Measurements from ENCODE around the gene TH.
"Not testable (repeated sequence)": the region's sequence is repeated elsewhere in the genome, so short reads cannot be mapped to it uniquely, and the experiment has no call there.

Gene TH

DNA sequence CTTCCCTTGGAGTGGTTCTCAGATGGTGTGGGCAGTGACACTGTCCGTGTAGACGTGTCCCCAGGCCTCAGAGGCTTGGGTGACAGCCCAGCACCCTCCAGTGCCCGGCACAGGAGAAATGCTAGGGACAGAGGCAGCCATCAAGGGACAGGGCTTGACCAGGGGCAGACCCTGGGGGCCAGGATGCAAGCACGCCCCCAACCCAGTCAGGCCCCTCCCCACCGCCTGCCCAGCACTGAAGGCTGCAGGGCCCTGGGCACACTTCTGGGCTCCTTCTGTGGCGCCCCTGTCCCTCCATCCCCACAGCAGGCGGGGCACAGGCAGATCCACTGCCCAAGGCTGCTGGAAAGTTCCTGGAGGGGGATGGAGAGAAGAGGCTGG is 43.5 kb downstream of the TH start:
- no peak for DNase-seq

DNA sequence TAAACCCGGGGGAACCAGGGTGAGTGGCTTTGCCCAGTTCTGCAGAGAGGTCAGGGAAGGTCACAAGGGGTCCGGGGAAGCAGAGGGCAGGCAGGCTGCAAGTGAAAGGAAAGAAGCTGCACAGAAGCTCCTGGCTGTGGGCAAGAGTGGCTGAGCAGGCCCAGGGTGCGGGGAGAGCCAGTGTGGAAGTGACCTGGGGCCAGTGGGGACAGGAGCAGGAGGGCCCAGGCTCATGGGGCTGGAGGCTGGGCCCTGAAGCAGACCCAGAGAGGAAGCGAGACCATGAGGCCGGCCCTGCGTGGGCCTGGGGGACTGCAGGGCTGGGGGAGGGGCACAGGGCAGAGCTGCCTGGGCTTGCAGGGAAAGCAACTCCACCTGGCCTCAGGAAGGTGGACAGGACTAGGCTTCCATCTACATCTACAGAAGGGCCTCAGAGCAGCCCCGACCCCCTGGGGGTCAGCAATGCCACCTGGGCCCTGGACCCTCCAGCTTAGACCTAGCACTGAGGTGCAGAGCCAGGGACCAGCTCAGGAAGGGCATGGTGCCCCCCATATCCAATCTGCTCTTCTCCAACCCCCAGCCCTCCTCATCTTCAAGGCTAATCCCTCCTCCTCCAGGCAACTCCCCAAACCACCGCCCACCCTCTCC is 44.0 kb downstream of the TH start:
- no peak for DNase-seq

DNA sequence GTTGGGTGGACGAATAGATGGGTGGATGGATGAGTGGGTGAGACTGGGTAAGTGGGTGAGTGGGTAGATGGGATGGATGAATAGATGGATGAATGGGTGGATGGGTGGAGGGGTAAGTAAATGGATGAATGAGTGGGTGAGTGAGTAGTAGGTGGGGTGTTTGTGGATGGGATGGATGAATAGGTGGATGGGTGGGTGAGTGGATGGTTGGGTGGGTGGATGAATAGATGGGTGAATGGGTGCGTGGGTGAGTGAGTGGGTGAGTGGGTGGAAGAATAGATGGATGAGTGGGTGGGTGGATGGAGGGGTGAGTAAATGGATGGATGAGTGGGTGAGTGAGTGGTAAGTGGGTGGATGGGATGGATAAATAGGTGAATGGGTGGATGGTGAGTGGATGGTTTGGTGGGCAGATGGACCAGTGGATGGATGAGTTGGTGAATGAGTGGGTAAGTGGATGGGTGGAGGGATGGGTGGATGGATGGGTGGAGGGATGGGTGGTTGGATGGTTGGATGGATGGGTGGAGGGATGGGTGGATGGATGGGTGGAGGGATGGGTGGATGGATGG is 45.0 kb downstream of the TH start:
- no peak for DNase-seq

DNA sequence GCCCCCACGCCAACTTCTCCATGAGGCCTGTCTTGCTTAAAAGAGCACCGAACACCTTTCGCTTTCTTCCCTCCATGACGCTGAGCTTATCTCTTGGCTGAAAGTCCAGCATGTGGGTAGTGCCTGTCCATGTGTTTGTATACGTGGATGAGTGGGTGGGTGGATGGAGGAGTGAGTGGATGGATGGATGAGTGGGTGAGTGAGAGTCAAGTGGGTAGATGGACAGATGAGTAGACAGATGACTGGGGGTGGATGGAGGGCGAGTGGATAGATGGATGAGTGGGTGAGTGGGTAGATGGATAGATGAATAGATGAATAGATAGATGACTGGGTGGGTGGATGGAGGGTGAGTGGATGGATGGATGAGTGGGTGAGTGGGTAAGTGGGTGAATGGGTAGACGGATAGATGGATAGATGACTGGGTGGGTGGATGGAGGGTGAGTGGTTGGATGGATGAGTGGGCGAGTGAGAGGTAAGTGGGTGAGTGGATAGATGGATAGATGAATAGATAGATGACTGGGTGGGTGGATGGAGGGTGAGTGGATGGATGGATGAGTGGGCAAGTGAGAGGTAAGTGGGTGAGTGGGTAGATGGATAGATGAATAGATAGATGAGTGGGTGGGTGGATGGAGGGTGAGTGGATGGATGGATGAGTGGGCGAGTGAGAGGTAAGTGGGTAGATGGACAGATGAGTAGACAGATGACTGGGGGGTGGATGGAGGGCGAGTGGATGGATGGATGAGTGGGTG is 46.7 kb downstream of the TH start:
- not testable (repeated sequence) for DNase-seq

DNA sequence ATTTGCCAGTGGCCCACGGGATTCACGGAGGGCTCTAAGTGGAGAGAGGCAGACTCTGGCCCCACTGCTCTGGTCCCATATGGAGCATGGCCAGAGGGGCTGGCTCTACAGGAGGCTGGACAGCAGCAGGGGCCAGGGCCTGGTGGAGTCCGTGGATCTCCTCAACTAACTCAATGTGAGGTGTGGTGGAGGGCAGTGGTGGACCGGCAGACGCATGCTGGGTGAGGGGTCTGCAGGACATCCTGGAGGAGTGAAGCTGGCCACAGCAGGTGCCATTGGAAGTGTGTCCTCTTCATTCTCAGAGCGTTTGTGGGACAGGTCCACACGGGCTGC is 48.0 kb downstream of the TH start:
- DNase-seq = no peak

DNA sequence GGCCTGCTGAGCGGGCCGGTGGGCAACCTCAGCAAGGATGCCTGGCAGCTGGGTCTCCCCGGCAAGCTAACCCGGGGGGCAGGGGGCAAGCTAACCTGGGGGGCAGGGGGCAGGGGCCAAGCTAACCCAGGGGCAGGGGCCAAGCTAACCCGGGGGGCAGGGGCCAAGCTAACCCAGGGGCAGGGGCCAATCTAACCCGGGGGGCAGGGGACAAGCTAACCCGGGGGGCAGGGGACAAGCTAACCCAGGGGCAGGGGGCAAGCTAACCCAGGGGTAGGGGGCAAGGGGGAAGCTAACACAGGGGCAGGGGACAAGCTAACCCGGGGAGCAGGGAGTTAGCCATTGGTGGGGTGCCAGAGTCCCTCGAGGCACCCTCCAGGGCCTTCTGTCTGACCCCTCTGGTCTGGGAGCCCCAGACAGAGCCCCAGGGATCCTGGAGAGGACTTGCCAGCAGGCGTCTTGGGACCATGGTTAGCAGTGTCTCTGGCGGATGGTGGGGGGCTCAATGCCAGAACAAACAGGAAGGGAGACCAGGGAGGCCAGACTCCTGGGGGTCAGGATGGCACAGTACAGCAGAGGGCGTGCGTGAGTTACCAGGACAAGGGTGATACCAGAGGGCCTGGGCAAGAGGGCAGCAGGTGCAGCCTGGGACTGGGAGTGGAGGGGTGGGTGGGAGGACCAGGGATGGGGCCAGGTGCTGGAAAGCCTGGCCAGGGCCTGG is 48.5 kb downstream of the TH start:
- no peak for DNase-seq

DNA sequence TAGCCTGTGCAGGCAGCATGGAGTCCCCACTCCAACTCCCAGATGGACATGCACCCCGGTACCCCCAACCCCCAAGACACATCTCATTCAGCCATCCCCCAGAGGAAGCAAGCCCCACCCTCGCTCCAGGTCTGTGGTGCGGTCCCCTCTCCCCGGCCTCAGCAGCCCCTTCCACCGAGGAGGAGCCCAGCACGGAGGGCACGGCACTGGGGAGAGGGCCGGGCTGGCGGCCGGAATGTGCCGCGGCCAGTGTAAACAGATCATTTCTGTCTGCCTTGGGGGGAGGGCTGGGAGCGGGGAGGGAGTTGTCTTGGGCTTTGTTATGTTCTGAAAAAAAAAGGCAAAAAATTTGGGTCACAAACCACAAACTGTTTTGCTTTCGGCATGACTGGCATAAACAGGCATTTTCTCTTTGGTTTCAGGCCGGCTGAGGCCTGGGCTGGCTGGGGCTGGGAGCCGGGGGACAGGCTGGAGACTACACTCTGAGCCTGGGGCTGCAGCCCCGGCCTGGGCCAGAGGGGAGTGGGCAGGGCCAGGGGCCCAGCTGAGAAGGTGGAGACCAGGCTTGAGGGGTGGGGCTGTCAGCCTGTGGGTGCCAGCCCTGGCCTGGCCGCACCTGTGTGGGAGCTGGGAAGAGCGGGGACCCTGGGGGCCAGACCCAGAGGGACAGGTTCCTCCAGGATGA is 49.3 kb downstream of the TH start:
- no peak for DNase-seq

DNA sequence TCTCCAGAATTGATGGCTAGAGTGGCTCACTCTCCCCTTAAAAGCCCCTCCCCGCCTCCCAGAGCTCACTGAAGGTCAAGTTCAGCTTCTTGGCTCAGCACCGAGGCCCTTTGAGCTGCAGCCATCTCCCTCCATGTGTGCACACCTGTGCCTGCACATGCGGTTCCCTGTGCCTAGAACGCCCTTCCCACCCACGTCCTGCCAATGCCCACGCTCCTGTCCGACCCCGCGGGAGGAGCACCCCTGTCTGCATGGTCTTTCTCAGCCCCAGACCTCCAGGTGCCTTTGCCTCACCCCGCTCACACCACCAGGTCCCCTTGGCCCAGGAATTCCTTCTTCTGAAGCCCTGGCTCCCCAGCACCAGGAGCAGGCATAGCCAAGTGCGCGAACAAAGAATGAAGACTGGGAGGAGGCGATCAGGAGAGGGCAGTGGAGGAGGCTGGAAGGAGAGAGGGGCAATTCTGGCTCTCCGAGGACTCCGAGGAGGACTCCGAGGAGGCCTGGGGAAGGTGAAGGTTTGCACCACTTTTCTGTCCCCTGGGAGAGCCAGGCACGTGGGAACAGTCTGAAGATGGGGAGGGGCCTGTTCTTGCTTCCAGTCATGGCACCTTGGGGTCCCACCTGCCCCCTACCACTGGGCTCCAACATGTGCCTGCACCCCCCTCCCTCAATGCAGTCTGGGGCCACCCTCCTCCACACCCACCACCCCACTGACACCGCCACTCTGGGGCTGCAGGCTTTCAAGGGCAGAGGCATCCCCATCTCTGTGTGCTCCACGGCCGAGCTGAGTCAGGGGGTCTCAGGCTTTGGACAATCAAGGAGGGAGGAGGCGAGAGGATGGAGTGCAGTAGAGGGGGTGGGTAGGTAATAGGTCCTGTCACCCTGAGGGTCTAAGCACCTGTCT is 50.1 kb downstream of the TH start:
- DNase-seq = no peak

DNA sequence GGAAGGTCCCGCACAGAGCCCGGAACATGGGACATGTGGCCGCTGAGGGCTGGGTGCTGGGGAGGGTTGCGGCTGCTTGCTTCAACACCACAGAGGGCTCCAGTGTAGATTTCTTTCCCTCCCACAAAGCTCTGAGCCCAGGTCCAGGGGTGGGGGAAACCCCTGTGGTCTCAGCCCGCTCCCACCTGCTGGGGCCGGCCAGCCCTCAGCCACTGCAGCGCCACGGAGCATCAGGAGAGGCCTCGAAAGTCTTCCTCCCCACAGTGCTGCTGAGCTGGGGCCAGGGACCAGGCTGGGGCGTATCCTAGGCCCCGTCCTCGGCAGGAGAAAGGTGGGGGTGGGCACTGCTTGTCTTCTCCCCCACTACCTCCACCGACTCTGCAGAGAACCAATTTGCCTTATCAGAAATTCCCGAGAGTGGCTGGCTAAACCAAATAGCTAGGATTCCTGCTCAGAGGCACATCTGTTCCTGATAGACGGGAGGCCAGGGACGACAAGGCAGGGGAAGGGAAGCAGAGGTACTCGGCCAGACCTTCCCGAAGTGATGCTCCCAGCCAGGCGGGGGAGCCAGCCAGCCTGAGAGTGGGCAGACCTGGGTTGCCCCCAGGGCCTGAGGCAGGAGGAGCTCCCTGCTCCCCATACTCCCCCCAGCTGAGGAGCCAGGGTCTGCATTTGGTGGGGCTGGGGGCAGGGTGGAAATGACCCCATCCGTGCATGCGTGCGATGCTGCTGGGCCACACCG is 51.1 kb downstream of the TH start:
- DNase-seq = no peak

DNA sequence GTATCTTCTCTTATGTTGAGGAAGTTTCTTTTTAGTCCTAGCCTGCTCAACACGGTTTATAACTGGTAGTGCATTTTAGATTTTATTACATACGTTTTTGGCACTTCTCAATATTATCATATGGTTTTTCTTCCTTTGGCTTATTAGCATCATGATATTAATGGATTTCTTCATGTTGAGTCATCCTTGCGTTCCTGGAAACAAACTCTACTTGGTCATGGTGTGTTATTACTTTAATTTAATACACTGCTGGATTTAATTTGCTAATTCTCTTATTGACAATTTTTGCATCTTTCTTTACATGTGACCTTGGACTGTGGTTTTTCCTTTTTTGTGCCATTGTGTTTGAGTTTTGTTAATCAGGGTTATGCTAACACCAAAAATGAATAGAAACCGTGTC is 52.9 kb downstream of the TH start:
- DNase-seq = no peak

DNA sequence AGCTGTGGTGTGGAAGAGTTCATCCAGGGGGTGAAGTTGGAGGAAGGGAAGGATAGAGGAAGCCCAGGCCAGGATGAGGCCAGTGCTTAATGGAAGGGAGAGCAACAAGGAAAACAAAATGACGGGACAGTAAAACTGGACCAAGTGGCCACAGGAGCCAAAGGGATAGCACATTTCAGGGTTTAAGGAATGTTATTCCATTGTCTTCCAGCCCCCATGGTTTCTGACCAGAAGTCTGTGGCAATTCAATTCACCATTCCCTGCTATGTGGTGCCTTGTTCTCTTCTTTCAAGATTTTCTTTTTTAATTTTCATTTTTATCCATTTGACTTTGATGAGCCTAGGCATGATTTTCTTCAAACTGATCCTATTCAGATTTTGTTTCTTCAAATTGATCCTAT is 54.9 kb downstream of the TH start:
- DNase-seq = no peak

DNA sequence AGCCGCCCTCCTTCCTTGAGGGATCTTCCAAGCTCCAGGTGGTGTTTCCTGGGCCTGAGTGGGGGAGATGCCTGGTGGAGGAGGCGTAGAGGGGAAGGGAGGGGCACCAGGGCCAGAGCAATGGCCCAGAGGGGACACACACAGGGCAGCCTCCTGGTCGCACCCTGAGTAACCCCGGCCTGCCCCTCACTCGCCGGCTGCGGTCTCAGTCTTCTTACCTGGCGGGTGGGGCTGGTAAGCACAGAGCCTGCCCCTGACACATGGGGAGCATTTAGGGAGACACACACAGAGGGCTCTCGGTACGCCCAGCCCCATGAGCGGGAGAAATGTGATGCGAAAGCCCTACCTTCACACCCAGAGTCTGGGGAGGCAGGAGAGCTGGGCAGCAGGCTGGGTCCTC is 56.3 kb downstream of the TH start:
- DNase-seq = no peak

DNA sequence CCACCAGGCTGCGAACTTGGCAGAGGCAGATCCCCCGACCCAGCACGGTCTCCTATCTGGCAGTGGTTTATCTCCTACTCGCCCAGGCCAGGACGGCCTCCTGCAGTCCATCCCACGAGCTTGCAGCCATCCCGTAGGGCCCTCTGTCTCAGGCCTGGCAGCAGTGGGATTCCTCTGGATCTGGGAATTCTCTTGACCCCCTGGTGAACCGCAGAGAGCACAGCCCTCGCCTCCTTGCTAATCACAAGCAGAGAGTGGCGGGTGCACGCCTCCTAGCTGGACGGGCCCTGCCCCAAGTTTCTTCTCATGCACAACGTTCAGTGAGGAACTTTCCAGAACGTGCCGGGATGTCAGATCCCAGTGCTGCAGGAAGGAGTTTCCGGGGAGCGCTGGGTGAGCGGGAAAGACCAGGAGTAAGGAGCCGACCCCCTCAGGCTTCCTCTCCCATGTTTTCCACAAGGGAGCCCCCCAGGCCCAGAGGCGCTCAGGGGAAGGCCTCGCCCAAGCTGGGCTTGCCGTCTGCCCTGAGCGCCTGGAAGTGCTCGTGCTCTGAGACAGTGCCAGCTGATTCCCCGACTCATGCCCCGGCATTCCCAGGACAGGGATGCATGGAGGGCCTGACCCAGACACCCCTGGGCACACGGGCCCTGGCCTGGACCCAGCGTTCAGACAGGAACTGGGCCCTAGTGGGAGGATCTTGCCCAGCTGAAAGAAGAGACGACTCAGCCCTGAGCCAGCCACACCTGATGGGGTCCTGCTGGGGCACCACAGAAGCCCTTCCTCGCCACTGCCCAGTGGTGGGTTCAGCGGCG is 57.0 kb downstream of the TH start:
- DNase-seq = no peak
